ENCODE results near the gene FBLIM1.

FBLIM1 gene, protein sequence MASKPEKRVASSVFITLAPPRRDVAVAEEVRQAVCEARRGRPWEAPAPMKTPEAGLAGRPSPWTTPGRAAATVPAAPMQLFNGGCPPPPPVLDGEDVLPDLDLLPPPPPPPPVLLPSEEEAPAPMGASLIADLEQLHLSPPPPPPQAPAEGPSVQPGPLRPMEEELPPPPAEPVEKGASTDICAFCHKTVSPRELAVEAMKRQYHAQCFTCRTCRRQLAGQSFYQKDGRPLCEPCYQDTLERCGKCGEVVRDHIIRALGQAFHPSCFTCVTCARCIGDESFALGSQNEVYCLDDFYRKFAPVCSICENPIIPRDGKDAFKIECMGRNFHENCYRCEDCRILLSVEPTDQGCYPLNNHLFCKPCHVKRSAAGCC

DNA sequence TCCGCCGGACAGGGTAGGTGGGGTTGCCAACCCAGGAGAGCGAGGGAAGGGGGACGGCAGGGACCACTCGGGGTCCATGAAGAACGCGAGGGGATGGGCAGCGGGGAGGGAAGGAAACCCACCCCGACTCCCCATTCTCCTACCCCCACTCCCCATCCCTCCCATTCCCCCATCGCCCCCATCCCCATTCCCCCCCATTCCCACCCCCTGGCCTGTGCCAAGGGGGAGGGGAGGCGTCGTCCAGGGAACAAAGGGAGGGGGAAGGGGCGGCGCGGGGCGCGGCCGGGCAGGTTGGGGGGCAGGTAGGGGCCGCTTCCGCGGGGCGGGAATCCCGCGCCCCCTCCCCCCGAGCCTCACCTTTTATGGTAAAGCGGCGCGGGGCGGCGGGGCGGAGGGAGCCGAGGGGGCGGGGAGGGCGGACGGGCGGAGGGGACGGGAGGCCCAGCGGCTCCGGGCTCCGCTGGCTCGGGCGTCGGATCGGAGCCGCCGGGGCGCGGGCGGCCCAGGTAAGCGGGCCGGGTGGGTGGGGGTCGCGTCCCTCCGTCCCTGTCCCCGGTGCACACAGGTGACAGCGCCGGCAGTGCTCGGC, at the start of gene FBLIM1:
FBLIM1 (plus strand) TSS at position 453 of the 589 bp plus-strand sequence. CDS start 6,189 bp downstream, outside the sequence.
- DNase-seq (ENCODE audit: low spot score), result no peak
- in situ Hi-C loops (cut with MboI; ENCODE audit: low sequenced_read_pairs, unreplicated experiment), result no loop called here
- TF ChIP-seq, protein P1, sequence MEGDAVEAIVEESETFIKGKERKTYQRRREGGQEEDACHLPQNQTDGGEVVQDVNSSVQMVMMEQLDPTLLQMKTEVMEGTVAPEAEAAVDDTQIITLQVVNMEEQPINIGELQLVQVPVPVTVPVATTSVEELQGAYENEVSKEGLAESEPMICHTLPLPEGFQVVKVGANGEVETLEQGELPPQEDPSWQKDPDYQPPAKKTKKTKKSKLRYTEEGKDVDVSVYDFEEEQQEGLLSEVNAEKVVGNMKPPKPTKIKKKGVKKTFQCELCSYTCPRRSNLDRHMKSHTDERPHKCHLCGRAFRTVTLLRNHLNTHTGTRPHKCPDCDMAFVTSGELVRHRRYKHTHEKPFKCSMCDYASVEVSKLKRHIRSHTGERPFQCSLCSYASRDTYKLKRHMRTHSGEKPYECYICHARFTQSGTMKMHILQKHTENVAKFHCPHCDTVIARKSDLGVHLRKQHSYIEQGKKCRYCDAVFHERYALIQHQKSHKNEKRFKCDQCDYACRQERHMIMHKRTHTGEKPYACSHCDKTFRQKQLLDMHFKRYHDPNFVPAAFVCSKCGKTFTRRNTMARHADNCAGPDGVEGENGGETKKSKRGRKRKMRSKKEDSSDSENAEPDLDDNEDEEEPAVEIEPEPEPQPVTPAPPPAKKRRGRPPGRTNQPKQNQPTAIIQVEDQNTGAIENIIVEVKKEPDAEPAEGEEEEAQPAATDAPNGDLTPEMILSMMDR (IDR thresholded peaks at IDR 0.05; ENCODE audit: borderline replicate concordance, control extremely low read depth, extremely low read depth, insufficient read depth, missing control alignments), result no peak

DNA sequence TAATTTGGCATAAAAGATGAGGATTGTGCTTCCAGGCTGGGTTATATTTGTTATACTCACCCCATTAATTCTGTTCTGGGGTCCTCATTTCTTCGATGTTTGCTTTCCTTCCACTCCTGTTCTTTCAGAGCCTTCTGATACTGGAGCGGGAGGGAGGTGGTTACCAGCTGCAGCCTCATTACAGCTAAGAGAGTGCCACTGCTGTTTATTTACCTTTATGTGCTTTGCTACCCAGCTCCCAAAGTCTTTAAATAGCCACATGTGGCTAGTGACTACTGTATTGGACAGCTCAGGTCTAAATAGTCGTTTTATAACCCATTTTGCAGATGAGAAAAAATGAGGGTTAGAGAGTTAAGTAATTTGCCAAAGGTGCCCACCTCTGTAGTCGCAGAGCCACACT, 49.4 kb upstream of the FBLIM1 start:
- in situ Hi-C loops (cut with MboI; ENCODE audit: low sequenced_read_pairs, unreplicated experiment), result no loop called here
- TF ChIP-seq, protein P1 (IDR thresholded peaks at IDR 0.05; ENCODE audit: borderline replicate concordance, control extremely low read depth, extremely low read depth, insufficient read depth, missing control alignments), result no peak
- no peak for DNase-seq (ENCODE audit: low spot score)

DNA sequence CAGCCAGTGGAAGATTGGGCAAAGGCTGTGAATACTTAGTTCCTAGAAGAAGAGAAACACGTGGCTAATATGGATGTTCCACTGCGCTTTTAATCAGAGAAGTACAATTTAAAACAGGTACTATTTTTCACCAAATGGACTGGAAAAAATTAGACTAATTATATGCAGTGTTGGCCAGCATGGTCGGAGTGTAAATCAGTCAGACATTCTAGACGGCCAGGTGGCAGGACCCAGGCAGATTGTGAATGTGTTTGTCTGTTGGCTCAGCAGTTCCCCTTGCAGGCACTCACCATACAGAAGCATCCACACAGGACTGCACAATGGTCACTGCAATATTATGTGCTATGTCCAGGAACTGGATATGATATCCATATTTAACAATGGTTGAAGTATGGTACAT, 46.4 kb upstream of the FBLIM1 start:
- DNase-seq (ENCODE audit: low spot score), result no peak
- in situ Hi-C loops (cut with MboI; ENCODE audit: low sequenced_read_pairs, unreplicated experiment), result no loop called here
- TF ChIP-seq, protein P1 (IDR thresholded peaks at IDR 0.05; ENCODE audit: borderline replicate concordance, control extremely low read depth, extremely low read depth, insufficient read depth, missing control alignments), result no peak

DNA sequence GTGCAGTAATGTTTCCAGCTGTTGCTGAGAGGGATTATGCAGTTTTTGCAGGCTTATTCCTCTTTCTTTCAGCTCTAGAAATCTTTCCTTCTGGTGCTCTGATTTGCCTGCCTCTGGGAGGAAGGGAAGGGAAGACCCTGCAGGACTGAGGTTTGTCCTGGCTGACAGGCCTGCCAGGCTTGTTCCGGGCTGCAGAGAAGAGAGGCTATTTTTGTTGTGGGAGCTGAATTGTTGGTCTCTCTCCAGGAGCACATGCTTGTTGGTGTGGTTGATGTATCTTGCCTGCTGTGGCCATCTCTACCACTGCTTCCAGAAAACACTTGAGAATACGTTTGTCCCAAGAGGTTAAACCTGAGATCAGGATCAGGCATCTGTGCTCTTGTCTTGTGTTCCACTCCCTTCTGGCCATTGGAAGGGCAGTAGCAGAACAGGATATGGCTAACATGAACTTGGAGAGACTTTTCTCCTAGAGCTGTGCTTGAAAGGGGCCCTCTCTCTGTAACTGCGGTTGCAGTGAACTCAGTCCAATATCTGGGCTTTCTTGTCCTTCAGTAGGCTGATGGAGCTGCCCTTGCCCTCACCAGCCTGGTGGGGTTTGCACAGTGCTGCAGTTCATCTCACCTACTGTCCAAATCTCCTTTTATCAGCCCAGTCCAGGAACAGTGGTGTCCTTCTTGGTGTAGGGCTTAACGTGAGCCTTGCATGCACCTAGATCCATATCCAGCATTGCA, 44.0 kb upstream of the FBLIM1 start:
- in situ Hi-C loops (cut with MboI; ENCODE audit: low sequenced_read_pairs, unreplicated experiment), result no loop called here
- no peak for DNase-seq (ENCODE audit: low spot score)
- TF ChIP-seq, protein P1 (IDR thresholded peaks at IDR 0.05; ENCODE audit: borderline replicate concordance, control extremely low read depth, extremely low read depth, insufficient read depth, missing control alignments), result no peak

DNA sequence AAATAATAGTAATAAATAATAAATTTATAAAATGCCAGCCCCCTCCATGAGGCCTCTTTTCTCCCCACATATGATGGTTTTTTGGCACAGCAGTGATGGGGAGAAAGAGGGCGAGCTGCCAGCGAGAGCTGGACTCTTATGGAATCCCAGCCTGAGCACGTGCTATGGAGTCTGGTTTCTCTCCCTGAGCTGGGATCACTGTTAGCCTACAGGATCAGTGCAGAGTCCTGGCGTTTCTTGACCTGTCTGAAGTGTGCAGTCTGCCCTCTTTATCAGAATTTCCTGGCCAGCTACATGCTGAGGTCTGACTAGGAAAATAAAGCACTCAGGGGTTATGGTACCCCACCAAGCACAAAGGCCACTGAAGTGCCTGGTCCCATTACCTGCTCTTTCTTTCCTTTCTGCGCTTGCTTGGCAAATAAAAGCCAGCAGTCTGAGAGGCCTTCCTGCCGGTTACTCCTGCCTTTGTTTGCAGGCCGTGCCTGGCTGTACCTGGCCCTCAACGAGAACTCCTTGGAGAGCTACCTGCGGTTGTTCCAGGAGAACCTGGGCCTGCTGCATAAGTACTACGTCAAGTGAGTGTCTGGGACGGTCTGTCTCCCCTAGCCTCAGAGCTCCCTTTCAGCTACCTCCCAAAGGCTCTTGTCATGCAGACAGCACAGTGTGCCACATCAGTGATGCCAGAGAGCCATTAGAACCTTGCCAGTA, 41.0 kb upstream of the FBLIM1 start:
- no peak for DNase-seq (ENCODE audit: low spot score)
- in situ Hi-C loops (cut with MboI; ENCODE audit: low sequenced_read_pairs, unreplicated experiment), result no loop called here
- TF ChIP-seq, protein P1 (IDR thresholded peaks at IDR 0.05; ENCODE audit: borderline replicate concordance, control extremely low read depth, extremely low read depth, insufficient read depth, missing control alignments), result no peak

DNA sequence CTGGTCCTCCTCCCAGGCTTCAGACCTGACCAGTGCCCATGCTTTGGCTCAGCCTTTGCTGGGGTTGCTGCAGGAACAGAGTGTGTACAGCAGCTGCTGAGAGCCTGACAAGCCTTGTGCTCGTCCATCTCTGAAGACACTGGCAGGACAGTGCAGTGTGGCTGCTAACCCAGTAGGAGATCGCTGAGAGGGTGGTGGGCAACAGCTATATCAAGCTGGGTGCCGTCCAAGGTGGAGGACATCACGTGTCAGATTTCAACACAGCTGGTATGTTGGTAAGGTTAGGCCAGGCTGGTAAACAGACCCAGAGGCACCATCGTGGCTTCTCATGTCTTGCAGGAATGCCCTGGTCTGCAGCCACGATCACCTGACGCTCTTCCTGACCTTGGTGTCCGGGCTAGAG, 40.4 kb upstream of the FBLIM1 start:
- no peak for DNase-seq (ENCODE audit: low spot score)
- in situ Hi-C loops (cut with MboI; ENCODE audit: low sequenced_read_pairs, unreplicated experiment), result no loop called here
- TF ChIP-seq, protein P1 (IDR thresholded peaks at IDR 0.05; ENCODE audit: borderline replicate concordance, control extremely low read depth, extremely low read depth, insufficient read depth, missing control alignments), result no peak
